GM19463 (cell line): ENCODE measurements around the gene CLEC2B.
A peak's percentile ranks its signal among the peaks of the same experiment; 100 is the strongest.

Experiments used
- ATAC-seq: cut with Tn5 transposase; IDR thresholded peaks from one replicate; pipeline ENCODE4 v1.9.1; 2021; ENCODE audit warnings: mild to moderate bottlenecking, moderate library complexity; ENCODE audit not compliant: unreplicated experiment

CLEC2B gene

DNA sequence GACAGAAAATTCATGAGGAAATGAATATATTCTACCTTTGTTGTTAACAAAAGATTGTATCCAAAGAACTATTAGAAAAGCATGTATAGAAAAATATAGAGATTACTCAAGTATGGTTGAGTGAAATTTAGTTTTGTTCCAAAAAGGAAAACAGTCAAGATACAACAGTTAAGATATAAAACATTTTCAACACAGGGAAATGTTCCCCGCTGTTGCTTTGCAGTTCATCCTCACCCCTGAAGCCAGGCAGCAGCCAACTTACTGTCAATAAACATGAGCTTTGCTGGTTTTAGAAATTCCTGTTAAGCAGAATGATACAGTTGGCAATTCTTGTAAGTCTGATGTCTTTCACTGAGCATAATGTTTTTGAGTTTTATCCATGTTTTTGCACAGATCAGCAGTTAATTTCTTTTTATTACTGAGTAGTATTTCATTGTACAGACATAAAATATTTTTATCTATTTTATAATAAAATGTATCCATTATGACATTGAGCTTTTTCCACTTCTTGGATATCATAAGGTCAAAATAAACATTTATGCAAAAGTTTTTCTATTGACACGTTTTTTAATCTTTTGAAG lies 1.2 kb upstream of the CLEC2B start:
- ATAC-seq, result no peak

DNA sequence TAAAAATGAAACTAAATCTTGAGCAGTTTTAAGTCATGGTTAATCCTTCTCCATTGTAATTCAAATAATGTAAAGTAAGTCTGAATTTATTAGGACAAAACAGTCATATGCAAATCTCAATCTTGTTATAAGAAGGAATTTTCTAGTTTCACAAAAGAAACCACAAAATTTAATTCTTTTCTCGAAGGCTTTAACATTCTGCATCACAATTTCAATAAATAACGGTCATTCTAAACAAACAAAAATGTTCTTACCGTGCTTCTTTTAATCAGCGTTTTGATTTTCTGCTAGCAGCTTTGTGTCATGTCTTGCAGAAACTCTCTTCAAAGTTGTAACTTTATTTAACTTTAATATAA lies 225 bp downstream of the CLEC2B start:
- no peak for ATAC-seq

DNA sequence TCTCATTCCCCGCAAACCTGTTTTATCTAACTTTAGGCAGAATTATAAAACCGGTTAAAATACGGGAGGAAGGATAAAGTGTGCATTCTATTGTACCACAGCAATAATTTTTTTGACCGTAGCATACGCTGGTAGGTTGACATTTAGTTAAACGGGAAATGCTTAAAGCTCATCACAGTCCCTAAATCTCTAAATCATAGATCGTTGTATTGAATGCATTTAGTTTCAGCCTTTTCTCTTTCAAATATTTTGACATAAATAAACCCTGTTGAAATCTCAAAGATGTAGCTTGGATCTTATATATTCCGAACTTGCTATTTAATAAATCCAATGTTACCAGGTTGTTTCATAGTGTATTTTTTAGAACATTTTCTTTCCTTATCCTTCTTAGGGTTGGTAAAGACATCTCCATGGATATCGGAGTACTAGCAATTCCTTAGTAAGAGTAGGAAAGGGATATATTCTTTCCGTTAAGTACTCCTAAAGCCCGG lies 798 bp downstream of the CLEC2B start:
- no peak for ATAC-seq

DNA sequence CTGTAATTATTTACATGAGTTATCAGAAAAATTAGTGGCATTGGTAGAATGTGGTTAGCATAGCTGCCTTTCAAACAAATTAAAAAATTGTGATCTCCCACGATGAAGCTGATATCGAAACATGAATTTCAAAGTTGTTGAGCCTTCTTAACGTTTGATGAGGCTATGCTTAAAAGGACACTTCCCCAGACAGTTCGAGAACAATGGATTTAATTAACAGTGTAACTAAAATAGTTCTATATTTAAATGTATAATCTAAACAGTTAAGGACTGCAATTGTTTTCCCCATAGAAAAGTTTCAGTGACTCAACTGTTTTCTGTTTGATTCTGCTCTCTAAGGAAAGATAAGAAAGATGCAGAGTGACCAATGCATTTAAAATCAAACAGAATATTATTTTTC lies 1.6 kb downstream of the CLEC2B start:
- no peak for ATAC-seq

DNA sequence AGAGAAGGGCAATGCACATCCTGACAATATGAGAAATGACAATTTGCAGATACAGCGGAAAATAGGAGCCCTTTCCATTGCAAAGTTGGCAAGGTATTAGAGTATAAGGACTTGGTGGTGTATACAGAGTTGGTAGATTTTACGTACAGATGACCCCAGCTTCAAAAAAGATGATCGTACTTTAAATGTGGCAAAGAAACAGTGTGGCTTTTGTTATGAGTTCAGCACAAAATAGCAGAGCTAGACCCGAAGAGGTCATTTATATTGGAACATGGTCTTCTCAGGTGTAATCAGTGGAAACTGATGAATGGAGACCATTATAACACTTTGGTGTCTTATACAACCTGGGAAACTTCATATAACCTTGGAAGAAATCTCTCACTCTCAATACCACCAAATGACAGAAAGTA lies 2.3 kb downstream of the CLEC2B start:
- ATAC-seq, result no peak

DNA sequence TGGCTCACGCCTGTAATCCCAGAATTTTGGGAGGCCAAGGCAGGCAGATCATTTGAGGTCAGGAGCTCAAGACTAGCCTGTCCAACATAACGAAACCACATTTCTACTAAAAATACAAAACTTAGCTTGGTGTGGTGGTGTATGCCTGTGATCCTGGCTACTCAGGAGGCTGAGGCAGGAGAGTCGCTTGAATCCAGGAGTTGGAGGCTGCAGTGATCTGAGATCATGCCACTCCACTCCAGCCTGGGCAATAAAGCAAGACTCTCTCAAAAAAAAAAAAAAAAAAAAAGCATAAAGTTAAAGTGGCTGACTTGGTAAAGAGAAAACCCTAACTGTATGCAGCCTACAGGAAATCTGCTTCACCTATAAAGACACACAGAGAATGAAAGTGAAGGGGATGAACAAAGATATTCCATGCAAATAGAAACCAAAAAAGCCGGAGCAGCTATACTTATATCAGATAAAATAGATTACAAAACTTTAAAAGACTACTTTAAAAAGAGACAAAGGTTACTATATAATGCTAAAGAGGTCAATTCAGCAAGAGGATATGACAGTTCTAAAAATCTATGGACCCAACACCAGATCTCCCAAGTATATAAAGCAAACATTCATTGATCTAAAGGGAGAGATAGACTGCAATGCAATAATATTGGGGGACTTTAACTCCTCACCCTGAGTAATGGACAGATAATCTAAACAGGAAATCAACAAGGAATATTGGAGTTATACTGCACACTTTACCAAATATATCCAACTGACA lies 4.1 kb downstream of the CLEC2B start:
- ATAC-seq, result no peak

DNA sequence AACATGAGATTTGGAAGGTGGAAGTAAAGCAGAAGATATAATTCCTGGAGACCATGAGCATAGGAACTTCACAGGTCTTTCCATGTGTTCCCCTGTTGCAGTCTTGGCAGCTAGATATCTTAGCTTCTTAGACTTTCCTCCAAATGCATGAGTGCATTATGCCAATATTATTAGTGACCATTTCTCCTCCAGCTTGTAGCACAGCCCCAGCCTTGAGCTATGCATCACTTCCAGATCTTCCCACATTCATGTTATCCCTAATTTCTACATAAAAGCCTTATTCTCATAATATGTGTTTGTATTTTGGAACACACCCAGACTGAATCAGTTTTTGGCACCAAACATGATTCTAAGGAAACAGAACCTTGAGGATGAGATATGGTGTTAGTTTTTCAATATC lies 11.0 kb downstream of the CLEC2B start:
- no peak for ATAC-seq

DNA sequence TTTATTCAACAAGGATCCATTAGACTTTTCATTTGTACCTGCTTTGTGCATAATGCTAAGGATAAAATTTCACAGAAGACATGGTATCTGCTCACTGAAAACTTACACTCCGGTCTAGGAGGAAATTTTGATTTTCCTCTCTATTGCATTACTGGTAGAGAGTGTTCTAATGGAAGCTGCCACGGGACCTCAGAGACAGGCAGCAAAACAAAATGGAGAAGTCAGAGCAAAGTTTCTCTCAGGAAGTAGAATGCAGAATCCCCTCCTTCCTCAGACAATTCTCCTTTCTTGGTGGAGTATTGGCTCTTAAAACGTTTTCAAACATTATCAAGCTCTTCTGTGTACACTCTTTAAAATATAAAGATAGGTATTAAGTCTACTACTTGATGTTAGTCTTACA lies 12.3 kb downstream of the CLEC2B start:
- ATAC-seq, result no peak

DNA sequence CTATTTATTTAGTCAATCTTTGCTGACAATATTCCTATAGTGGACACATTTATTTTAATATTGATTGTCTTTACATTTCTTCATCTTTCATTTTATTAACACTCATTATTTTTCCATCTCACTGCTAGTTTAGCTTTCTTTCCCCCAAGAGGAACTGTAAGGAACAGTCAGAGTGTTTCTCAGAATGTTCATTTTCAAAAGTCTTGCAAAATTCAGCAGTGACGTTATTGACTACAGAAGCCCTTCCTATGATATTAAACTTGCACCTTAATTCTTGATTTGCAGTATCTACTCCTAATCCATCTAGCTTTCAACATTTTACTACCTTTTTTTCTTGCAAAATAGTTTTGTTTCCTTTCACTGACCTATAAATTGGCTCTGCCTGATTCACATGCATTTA lies 13.0 kb downstream of the CLEC2B start:
- ATAC-seq, result no peak

DNA sequence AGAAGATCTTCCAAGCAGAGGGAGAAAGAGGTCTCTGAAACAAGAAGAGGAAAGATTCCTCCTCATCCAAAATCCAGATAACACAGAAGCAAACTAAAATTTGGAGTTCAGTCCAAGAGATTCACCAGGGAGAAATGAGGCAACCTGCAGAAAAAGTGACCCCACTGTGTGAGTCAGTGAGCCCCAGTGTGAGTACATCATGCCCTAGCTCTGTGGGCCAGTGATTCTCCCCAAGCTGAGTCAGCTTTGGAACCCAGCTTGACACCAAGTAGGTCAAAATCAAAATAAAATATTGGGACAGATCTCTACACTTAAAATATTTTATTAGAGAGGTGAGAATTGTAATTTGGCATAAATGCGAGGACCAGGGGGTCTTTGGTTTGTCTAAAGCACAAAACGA lies 17.2 kb downstream of the CLEC2B start:
- no peak for ATAC-seq

DNA sequence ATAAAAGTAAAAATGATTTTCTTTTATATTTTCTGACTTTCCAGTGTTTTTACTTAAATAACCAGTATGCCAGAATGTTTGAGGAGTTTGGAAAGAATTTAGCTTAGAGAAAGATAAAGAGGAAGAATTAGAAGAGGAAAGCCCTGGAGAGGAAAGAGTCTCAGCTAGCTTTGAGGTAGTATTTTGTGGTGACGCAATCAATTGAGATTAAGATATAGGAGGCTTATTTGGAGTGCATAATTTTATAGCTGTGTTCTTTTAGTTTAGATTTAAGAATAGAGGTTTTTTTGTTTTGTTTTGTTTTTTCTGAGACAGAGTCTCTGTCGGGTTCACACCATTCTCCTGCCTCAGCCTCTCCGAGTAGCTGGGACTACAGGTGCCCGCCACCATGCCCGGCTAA lies 18.1 kb downstream of the CLEC2B start:
- ATAC-seq, result no peak

DNA sequence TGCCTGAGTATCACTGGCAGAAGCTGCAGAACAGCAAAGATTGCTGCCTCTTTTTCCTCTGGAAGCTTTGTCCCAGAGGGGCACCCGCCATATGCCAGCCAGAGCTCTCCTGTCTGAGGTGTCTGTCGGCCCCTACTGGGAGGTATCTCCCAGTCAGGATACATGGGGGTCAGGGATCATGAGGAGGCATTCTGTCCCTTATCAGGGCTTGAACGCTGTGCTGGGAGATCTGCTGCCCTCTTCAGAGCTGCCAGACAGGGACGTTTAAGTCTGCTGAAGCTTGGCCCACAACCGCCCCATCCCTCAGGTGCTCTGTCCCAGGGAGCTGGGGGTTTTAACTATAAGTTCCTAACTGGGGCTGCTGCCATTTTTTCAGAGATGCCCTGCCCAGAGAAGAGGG lies 20.3 kb downstream of the CLEC2B start:
- no peak for ATAC-seq

DNA sequence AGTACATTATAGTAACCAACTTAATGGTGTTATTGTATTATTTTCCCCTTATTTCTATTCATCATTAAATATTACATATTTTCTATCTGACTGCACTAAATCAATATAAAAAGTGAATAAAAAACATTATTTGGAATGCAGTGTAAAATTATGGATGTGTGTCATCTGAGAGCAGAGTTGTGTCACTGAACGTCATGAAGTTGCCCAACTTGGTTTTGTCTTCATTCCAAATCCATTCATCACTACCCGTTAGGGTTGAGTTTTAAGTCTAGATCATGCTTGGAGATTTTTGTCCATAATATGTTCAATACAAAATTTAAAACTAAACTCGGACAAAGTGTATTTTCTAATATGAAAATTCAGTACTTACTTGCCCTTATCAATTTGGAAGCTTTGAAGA lies 25.7 kb downstream of the CLEC2B start:
- ATAC-seq, result no peak

DNA sequence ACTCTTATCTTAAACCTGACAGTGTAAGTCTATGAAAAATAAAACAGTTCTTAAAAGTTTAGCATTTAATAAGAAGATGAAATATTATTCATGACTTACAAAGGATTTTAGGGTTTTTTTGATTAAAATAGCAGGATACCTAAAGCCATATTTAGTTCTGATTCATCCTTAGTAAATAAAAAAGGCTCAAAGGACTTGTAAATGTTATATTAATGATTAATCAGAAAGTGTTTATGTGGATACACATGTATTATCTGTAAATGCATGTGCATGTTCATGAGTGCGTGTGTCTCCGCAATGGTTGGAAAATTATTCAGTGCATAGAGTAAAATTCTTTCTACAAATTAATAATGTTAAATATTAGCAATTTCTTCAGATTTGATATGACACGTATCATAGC lies 37.4 kb downstream of the CLEC2B start:
- ATAC-seq, result no peak

DNA sequence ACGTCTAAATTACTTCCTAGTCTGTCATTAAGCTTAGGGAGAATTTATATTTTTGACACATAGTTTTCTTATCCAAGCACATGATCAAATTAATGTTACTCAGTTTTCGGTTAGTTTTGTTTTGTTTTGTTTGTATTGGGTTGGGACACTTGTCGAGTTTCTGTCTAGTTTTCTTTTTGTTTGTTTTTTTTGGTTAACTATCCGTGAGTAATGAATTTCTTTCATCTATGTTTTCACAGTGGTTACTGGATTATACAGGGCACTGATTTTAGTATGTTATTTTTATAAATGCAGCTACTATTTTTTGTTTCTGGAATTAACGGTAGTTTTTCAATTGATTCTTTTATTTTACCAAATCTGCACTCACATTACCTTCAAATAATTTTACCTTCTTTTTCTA lies 39.2 kb downstream of the CLEC2B start:
- ATAC-seq, result no peak

DNA sequence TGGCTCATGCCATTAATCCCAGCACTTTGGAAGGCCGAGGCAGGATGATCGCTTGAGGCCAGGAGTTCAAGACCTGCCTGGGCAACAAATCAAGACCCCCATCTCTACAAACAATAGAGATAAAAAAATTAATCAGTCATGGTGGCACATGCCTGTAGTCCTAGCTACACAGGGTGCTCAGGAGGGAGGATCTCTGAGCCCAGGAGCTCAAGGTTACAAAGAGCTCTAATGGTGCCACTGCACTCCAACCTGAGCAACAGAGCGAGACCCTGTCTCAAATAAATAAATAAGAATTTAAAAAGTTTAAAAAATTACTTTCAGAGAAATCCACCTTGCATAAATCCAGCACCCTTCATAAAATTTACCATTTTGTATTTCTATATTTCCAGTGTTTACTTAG lies 39.7 kb downstream of the CLEC2B start:
- ATAC-seq, result no peak

DNA sequence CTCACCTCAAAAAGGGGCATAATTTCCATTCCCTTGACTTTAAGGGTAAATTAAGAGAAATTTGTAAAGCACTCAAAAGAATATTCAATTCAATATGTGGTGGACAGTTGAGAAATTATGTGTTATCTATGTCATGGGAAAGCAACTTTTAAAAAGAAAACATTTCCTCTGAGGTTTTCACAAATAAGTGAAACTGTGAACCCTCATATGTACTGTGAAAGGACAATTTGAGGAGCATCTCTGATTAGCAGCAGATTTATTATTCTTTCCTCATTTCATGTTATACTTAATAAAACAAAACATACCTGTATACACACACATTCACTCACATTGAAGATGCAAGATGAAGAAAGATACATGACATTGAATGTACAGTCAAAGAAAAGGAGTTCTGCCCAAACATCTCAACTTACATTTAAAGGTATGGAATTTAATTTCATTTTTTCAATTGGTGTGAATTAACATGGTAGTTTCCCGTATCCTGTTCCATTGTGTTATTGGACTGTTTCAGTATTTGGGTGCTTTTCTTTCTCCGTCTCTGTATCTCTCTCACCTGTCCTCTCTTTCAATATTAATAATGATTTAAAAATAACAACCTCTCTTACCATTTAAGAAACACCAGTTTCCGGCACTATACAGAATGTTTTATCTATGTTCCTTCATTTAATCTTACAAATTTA lies 41.8 kb downstream of the CLEC2B start, which contains the start of gene KLRF1:
KLRF1 (plus strand) TSS at position 273 of the 680 bp plus-strand sequence; CDS start at position 337, 64 bp downstream.
- ATAC-seq, result no peak

DNA sequence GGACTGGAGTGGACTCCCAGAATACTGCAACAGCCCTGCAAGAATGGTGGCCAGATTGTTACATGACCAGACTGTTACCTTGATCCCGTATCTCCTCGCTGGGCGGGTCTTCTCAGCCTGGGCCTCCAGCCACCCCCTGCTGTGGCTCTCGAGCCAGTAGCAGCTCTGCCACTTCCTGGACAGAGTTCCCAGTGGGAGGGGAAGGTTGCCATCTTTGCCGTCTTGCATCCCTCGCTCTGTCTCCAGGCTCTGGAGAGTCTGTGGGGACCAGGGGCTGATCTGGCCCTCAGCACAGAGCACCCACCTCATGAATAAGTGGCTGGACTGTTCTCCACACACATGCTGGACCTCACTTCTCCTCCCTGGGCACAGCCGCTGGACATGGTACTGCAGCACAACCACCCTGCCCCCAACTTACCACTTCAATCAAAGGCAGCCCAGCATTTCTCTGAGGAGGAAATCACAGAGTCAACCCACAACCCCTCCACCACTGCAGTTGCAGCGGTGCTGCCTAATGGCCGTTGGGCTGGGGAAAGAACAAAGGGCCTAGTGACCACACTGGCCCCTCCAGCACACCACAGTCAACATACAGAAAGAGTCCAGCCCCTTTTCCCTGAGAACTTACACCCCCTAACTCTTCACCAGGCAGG lies 48.7 kb downstream of the CLEC2B start:
- ATAC-seq, result no peak

DNA sequence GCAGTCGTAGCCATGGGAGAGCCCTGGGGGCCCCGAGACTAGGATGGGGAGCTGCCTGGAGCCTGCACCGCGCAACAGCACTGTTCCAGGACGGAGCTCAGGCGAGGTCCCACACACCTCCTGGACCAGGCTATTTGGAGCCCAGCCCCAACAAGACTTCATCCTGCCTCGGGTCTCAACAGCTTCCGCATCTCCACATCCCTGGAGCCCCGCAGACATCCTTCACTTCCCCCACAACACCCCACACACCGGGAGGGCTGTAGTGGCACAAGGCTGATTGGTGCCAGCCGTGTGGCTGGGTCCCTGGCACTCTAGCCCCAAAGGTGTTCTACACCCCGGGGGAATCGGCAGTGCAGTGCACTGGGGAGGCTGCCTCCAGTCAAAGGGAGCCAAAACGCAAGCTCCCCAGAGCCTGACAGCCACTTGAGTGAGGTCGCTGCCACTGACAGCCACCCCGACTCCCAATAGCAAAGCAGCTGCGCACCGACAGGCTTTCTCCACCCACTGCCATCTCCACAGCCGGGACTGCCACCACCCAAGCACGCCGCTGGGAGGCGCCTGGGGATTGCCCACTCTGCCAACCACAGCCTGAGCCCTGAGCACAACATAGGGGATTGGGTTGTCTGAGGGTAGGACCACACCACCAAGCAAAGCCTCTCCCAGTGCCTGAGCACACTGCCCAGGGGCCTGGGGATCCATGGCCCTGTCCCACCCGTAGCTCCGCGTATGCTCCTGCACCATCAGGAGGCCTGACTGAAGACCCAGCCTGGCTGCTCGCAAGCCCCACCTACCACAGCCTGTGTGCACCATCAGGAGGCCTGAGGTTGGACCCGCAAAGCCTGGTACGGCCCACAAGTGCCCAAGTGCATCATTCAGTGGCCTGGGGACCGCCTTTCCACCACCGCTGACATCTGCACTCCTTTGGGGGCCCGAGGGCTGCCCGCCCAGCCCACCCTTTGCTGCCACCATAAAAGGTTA lies 55.0 kb downstream of the CLEC2B start:
- peak; percentile 94 for ATAC-seq

DNA sequence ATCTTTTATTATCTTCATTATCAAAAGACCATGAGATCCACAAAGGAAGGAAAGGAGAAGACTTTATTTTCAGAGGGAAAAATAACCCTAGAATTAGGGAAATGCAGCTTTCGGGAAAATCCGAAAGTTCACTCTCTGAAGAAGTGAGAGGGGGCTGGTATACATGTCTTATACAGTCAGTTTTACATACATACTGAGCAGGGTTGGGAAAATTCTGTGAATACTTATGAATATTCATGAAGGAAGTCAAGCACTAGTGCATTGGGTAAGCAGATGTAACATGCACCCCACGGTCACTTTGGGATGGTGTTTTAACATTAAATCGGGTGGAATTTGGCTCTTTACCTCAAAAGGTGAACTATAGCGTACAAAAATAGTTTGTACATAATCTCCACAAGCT lies 57.5 kb downstream of the CLEC2B start:
- ATAC-seq, result no peak
